ENCODE results near the gene YIPF5.

The YIPF5 gene

DNA sequence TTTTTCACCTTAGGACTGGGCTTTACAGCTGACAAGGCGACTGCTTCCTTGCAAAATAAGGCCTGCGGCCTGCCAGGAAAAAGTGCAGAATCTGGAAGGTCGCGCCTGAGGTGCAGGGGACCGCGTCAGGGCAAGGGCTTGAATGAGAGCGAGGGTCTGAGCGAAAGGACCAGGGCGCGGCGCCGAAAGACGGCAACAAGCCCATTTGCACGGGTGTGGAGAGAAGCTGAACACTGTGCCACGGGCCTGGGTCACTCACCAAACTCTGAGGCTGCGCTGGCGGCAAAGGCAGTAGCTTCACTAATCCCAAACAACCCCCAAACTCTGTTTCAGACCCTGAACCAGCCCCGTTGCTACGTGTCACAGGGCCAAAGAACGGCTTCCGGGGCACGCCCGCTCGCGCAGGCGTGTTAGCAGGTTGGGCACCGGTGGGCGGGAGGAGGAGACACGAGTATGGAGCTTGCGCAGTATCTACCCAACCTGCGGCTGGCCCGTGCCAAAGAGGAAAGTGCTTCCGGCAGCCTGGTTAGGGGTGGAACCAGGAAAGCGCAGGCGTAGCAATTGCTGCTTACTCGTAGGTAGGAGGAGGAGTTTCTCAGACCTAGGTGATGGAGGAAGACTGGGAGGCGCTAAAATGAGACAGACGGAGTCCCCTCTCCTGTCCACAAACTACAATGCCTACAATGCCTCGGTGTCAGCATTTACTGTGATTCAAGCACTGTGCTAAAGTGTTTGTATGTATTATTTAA lies at the start of gene YIPF5, which contains the start of gene KCTD16:
TSS of gene YIPF5 (minus strand) at position 384 of the 749 bp plus-strand sequence. CDS start 704 bp downstream, outside the sequence.
TSS of gene KCTD16 (plus strand) at position 598 of the 749 bp plus-strand sequence.
- peak; percentile 96 for DNase-seq

DNA sequence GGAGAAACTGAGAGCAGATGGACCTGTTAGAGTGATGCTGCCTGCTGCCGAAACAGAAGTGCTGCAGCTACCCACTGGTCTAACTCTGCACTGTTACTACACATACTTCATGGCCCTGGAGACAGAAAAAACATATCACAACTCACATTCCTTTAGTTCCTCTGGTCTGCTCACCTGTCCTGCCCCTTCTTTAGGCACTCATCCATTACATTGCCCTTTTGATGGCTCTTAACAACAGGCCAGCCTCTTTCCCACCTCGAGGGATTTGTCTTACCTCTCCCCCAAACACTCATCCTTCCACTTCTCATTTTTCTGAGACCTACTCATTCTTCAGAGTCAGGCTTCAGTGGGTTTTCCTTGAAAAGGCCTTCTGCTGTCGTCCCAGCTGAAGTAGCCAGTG lies 49.4 kb upstream of the YIPF5 start:
- DNase-seq, result no peak

DNA sequence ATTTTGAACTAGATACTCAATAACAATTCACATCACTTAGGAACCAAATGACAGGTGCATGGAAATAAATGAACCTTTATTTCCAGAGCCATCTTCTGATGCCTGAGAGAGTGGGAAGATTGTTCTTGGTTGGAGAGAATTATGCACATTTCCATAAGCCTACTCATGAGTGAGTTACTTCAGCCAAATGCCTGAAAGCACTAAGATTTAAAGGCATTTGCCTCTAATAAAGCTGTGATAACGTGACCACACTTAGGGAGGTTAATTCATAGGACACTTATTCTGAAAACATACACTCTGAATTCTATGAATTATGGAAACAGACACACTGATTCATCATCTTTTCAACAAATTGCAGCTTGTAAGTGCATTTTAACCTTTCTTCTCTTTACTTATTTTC lies 40.2 kb upstream of the YIPF5 start:
- no peak for DNase-seq

- no peak for DNase-seq
Measured at GRCh38 chr5:144209361-144209760, 38.9 kb upstream of the YIPF5 start.

DNA sequence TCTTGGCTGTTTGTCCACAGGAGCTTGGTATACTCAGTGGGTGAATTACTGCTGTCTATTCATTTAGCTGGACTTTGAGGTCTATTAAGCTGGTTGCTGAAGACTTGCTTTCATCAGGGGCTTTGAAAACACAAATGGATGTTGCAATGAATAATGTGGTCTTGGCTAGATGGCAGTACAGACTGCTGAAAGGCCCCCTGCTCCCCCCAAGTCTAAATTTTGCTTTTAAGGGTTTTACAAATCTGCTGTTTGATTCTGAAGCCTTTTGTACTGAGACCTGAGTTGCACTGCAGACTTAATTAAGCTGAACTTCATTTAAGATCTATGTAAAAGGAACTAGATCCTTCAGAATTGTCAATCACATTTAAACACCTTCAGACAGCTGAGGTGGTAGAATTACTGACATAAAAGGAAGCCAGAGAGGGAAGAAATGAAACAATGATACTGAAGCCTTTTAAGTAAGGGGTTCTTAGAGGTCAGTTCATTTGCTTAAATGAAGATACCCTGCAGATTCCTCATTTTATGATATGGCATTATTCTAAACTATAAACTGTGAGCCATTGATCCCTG lies 37.5 kb upstream of the YIPF5 start:
- no peak for DNase-seq

GRCh38 chr5:144206141-144206540 lies 35.7 kb upstream of the YIPF5 start:
- no peak for DNase-seq

- DNase-seq, result no peak
Measured at GRCh38 chr5:144205141-144205551, 34.7 kb upstream of the YIPF5 start.

DNA sequence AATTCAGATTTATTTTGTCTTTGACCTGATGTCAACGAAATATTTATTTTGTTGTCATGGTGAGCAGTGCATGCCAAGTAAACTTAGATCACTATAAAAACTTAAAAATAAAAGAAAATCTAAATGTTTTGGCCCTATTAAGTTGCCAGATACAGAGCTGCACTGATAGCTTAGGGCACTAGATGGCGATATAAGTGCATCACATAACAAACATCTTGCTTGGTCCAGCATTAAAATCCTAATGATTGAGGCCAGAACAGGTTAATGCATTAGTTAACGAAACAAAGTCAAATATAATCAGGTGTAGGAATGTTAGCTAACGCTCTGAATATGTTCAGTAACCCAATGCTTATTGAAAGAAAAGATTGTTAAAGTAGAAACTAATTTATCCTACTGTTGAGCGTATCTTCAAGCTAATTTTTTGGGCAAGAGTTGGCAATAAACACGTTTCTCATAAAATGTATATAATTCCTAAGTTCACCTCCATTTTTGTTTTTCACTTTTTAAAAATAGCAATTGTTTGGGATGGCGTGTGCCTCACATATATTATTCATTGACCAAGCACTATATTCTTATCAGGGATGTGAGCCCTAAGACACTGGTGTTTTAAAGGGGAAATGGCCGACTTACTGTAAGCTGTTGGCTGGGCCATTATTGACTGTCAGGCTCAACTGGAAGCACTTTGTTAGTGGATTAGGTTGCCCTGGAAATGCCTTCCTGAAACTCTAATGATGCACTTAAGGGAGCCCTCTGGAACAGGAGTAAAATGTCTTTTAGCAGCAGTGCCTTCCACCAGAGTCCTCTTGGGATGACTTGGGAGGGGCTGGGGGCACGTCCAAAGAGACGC lies 33.5 kb upstream of the YIPF5 start:
- DNase-seq, result no peak

DNA sequence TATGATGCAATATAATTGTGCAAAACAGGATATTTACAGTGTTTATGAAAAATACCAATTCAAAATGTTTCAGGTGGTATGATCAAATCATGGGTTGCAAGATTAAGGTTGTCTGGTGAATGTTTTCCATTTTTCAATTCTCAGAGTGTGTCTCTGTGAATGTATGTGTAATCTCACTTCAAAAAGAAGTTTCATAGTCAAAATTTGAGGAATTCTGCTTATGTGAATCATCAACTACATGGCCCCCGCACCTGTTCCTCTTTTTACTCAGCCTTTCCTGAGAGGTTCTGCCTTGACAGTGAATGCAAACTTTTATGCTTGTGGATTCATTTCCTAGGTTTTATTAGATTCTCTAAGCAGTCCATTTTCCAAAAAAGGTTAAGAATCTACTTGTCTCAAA lies 32.3 kb upstream of the YIPF5 start:
- DNase-seq, result no peak

DNA sequence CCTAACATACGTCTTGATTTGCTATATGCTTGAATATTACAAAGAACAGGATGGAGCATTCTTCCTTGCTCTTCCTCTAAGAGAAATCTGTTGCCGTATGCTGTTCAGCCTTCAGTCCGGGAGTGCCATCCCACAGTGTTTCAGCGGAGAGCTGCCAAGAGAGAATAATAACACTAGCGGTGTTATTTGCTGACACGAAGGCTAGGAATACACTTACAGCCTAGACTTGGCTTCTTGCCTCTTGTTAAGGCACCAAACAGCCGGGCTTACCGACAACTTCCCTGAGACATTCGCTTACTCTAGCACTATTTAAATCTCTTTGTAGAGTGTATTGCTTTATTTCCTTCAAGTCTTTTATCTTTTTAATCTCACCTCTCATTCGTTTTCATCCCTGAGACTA lies 31.6 kb upstream of the YIPF5 start:
- DNase-seq, result no peak

GRCh38 chr5:144201588-144201987 lies 31.1 kb upstream of the YIPF5 start:
- DNase-seq, result no peak

- DNase-seq, result no peak
Measured at GRCh38 chr5:144198386-144198785, 27.9 kb upstream of the YIPF5 start.

- DNase-seq, result no peak
Measured at GRCh38 chr5:144196612-144197011, 26.2 kb upstream of the YIPF5 start.

DNA sequence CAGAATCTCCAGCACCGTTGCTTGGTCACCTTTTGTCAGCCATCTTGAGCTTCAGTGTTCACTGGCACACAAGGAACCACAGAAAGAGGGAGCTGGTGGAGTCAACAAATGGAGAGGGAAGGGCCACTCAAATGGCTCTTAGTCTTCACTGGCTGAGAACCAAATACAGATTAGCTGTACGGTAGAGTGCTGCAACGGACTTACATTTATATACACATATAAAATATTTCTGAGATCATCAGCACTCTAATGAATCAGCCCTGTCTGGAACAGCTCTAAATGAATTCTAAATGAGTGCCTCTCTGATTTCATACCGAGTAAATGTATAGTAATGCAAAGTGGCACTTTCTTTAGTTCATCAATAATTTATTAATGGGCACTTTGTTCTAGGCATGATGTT lies 25.0 kb upstream of the YIPF5 start:
- DNase-seq, result no peak

DNA sequence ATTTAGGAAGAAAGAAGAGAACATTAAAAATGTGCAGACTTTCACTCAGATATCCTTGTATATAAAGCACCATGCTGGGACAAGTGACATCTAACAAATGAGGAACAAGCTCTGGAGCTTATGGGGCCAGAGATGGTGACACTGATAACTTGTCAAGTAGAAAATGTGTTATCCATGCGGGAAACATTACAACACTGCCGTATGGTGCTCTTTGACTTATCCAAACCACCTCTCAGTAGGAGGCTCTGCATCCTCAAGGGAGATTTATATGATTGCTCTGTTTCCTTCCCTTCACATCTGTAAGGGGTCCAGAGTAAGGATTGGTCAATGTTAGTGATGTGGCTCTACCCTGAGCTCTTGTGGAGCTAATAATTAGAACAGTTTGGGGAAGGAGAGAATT lies 23.7 kb upstream of the YIPF5 start:
- no peak for DNase-seq

DNA sequence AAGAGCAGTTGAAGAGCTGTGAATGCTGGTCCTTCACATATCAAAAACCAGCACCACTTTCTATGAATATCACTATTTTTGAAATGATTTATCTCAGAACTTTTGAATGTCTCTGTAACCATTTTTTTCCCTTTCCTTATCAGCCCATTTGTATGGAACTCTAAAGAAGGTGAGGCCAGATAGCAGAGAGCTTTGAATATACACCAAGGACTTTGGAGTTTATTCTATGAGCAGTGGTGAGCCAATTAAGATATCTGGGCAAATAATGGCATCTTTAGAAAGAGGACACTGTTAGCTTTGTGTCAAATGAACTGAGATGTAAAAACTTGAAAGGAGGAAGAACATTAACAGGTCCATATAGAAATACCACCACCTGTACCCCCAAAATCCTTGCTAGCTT lies 22.2 kb upstream of the YIPF5 start:
- no peak for DNase-seq

GRCh38 chr5:144191998-144192397 lies 21.5 kb upstream of the YIPF5 start:
- DNase-seq, result no peak

DNA sequence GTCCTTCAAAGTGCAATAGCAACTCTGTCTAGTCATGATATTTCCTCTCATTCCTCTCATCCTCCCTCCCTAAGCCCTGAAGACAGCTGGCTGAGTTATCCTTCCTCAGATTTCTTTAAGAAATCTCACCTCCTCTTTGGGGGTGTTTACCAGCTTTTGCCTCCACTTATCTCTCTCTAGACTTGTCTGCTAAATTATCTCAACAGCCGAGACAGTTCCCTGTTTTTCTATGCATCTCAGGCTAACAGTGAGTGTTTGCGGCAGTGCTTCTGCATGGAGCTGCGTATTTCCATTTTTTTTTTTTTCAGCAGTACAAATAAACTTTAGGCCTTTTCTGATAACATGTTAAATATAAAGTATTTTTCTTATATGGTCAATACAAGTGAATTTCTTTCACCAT lies 21.1 kb upstream of the YIPF5 start:
- no peak for DNase-seq

GRCh38 chr5:144189800-144190429 lies 19.5 kb upstream of the YIPF5 start:
- DNase-seq, result peak; percentile 83

DNA sequence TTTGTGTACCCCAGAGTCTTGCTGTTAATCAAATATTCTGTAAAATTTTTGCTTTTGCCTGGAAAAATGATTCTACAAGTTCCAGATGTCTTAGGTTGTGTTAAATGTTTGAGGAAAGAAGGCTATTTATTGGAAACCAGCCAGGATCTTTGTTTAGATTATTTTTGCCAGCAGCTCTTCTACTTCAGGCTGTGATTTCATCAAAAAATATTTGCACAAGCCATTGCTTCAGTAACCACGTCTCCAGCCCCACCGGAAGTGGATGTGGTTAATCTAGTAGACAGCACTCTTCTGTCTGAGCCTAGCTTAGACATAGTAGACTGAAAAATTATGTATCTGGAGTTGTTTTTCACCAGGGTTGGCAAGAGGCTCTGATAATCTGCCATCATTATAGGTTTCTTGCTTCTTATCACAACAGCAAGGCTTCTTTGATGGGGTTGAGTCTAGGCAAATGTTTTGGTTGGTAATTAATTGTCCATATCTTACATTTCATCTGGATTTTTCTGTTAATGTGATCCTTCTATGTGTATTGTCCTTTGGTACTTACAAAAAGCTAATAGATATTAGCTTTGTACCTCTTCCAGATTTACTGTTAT lies 17.3 kb upstream of the YIPF5 start:
- DNase-seq, result peak; percentile 57

GRCh38 chr5:144183254-144183889 lies 12.9 kb upstream of the YIPF5 start:
- no peak for DNase-seq

DNA sequence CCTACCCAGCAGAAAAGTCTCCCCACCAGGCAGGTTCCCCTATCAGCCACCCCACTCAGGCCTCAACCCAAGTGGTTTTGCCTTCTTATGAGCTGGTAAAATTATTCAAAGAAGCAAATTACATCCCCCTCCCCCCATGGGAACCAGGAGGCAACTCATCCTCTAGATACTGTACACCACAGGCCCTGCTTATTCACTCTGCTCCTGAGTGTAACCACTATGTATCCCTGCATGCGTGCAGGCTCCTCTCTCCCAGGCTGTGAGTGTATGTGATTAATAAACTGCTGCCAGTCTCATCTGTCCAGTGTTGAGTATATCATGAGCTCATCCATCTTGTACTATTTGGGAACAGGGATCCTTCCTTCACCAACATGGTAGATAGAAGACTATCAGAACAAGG lies 8.8 kb upstream of the YIPF5 start:
- no peak for DNase-seq

Data from stimulated activated naive CD4-positive, alpha-beta T cell treated with Interleukin-2 at 50 U/mL for 16 hours (primary cell).